PC-9 (cell line): ENCODE results near the gene PNCK. TPM values are rescaled to one million over a fixed set of nuclear protein-coding genes. Genes with fewer than 3 reads are reported as not detected.
"Not testable (repeated sequence)": the region's sequence is repeated elsewhere in the genome, so short reads cannot be mapped to it uniquely, and the experiment has no call there.

ENCODE experiments used
- BruUV-seq: library from RNA; stranded (reverse); fragments of 400-500 nt; replicated peaks from 2 replicates; lab custom pipeline; 2021; lab: Mats Ljungman, UMichigan
- CTCF ChIA-PET: fragments of 300-600 bp; sonication (Branson Sonifier 250); formaldehyde crosslinking; loops from one replicate; lab custom pipeline; 2022; ENCODE audit warnings: antibody characterized with exemption; lab: Charles Lee
- POLR2A ChIA-PET: fragments of 300-600 bp; sonication (Branson Sonifier 250); formaldehyde crosslinking; loops from one replicate; lab custom pipeline; 2022; ENCODE audit warnings: antibody characterized with exemption; ENCODE audit not compliant: unreplicated experiment; lab: Charles Lee
- DNase-seq, 2 experiments: peaks; one replicate each; pipeline versions ENCODE4 v3.0.0 to v3.0.0-alpha.2; 2015 to 2022; ENCODE audit warnings: mixed read lengths in 1 of 2
- H2AFZ ChIP-seq: fragments of 200-600 bp; sonication (generic); 2 replicates; pipeline ENCODE4 v1.8.1; 2017; ENCODE audit warnings: antibody characterized with exemption
- H3F3A ChIP-seq: fragments of 200-600 bp; sonication (generic); 2 replicates; pipeline ENCODE4 v1.8.1; 2017; ENCODE audit warnings: antibody characterized with exemption, mild to moderate bottlenecking, low read depth; ENCODE audit not compliant: insufficient read depth
- H3K27ac ChIP-seq: fragments of 200-600 bp; sonication (generic); 2 replicates; pipeline ENCODE4 v1.6.1; 2016; ENCODE audit warnings: mixed run types
- H3K27me3 ChIP-seq: fragments of 200-600 bp; sonication (generic); 2 replicates; pipeline ENCODE4 v1.6.1; 2016; ENCODE audit warnings: low read depth, mixed run types; ENCODE audit not compliant: insufficient read depth
- H3K36me3 ChIP-seq: fragments of 200-600 bp; sonication (generic); 2 replicates; pipeline ENCODE4 v1.6.1; 2016; ENCODE audit warnings: low read depth, mixed run types
- H3K4me1 ChIP-seq: fragments of 200-600 bp; sonication (generic); replicated peaks from 2 replicates; pipeline ENCODE4 v1.6.1; 2016; ENCODE audit warnings: mixed run types; ENCODE audit not compliant: insufficient read depth
- H3K4me2 ChIP-seq: fragments of 200-600 bp; sonication (generic); 2 replicates; pipeline ENCODE4 v1.6.1; 2017; ENCODE audit warnings: mixed run types
- H3K4me3 ChIP-seq: fragments of 200-600 bp; sonication (generic); 2 replicates; pipeline ENCODE4 v1.6.1; 2016; ENCODE audit warnings: mixed run types
- H3K79me2 ChIP-seq: fragments of 200-600 bp; sonication (generic); 2 replicates; pipeline ENCODE4 v1.6.1; 2017; ENCODE audit warnings: low read depth, mixed run types
- H3K9me2 ChIP-seq: fragments of 200-600 bp; sonication (generic); 2 replicates; pipeline ENCODE4 v1.8.1; 2017; ENCODE audit warnings: mild to moderate bottlenecking; ENCODE audit not compliant: insufficient read depth
- H3K9me3 ChIP-seq: fragments of 200-600 bp; sonication (generic); 2 replicates; pipeline ENCODE4 v1.8.1; 2016; ENCODE audit warnings: low read depth; ENCODE audit not compliant: insufficient read depth
- H4K20me1 ChIP-seq: fragments of 200-600 bp; sonication (generic); 2 replicates; pipeline ENCODE4 v1.8.1; 2017; ENCODE audit not compliant: insufficient read depth
- EZH2 ChIP-seq: fragments of 200-600 bp; sonication (generic); IDR thresholded peaks from 2 replicates; pipeline ENCODE4 v1.8.0; 2017; ENCODE audit warnings: antibody characterized with exemption, low read depth
- intact Hi-C: fragments of 100-400 bp; cut with micrococcal nuclease; formaldehyde crosslinking; loops from one replicate; pipeline ENCODE4 v1.10.0; 2022; ENCODE audit not compliant: unreplicated experiment
- total RNA-seq: library from RNA; stranded (reverse); gene quantifications from 2 replicates; pipeline ENCODE4 v1.2.3, GENCODE V29; 2021
- TF ChIP-seq, protein P1 (sequence below): fragments of 200-600 bp; sonication (generic); conservative IDR thresholded peaks from 2 replicates; pipeline ENCODE4 v1.6.1; 2017; ENCODE audit warnings: mixed run types, antibody characterized with exemption, mild to moderate bottlenecking, moderate library complexity

Gene PNCK
- total RNA-seq, 1 experiment from 2014 or later: 1.0 TPM

DNA sequence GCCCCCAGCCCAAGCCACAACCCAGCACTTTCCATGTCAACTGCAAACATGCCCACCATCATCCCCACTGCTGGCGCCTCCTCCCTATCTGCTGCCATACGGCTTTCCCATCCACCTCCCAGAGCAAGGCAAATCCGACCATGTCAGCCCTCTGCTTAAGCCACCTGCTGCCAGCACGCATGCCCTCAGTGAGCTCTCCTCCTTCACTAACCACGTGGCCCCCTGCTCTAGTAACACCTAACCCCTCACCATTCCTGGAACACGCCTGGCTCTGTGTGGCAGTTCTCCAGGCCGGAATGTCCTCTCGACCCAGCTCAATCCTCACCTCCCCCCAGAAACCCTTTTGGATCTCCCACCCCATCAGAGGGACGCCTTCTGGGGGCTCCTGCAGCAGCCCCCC is 33.2 kb upstream of the PNCK start:
- Histone ChIP-seq H3K79me2 (0 out of 2 replicates have a peak, but pooled peaks cover 7% of the 10 kb centered on the region), H3K4me1 (peaks cover 17% of the 10 kb centered on the region), H2AFZ (no peak overlapping the region), H3K36me3 (no peaks in the 10 kb centered on the region; the same call in 1 of the 2 replicates), H3K27me3 (no peaks in the 10 kb centered on the region), H3K9me2 (no peaks in the 10 kb centered on the region), H4K20me1 (peaks cover 13% of the 10 kb centered on the region), H3F3A (peaks cover 10% of the 10 kb centered on the region; the same call in 1 of the 2 replicates), H3K4me3 (no peak overlapping the region), H3K27ac (no peak overlapping the region), H3K9me3 (no peaks in the 10 kb centered on the region), H3K4me2 (no peak overlapping the region)
- intact Hi-C loops: loop anchor here (5.0 to 10.0 kb wide), 3 partner anchors 99 to 246 kb away; partner anchors contain the start of gene L1CAM
- TF ChIP-seq EZH2: no peak
- BruUV-seq: no TSS peak
- DNase-seq: no peak
- CTCF ChIA-PET: interaction anchor here (0.6 kb wide), 1 partner anchor 26 kb away, joined by 3 read pairs; no protein-coding TSS in a partner anchor
- POLR2A ChIA-PET: no interaction called here

DNA sequence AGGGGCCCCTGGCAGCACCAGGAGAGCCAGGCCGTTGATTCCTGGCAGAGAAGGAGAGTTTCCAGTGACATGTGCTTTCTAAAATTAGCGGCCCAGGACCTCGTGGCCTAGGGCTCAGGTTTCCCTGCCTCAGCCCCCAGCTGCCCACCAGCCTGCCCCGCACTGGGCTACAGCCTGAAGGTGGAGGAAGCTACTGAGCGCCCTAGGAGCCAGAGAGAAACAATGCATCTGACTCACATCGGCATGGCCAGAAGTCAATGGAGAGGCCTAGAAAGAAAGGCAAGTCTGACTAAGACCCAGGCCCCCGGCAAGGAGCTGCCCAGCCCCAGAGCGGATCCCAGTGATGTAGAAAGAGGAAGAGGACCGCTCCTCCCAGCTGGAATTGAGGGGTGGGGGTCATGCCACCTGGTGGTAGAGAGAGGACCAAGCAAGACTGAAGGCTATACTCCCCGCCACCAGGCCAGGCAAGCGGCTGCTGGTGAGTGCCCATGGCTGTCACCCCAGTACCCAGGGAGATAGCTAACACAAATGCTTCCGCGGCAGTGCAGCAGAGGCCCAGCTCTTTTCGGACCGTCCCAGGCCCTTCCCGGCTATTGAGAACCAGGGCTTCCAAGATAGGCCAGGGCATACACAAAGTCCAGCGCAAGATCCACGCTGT is 31.9 kb upstream of the PNCK start:
- Histone ChIP-seq H3K4me1 (peaks cover 17% of the 10 kb centered on the region), H4K20me1 (peaks cover 13% of the 10 kb centered on the region), H3F3A (peaks cover 10% of the 10 kb centered on the region; the same call in 1 of the 2 replicates)
- POLR2A ChIA-PET, H3K27me3 ChIP-seq, H3K4me3 ChIP-seq, H3K9me2 ChIP-seq, H3K36me3 ChIP-seq, H3K9me3 ChIP-seq, H3K79me2 ChIP-seq, H3K27ac ChIP-seq, DNase-seq, H3K4me2 ChIP-seq, H2AFZ ChIP-seq, BruUV-seq, CTCF ChIA-PET: not testable (repeated sequence)
- intact Hi-C loops: loop anchor here (5.0 to 10.0 kb wide), 3 partner anchors 98 to 247 kb away; partner anchors contain the start of gene L1CAM

DNA sequence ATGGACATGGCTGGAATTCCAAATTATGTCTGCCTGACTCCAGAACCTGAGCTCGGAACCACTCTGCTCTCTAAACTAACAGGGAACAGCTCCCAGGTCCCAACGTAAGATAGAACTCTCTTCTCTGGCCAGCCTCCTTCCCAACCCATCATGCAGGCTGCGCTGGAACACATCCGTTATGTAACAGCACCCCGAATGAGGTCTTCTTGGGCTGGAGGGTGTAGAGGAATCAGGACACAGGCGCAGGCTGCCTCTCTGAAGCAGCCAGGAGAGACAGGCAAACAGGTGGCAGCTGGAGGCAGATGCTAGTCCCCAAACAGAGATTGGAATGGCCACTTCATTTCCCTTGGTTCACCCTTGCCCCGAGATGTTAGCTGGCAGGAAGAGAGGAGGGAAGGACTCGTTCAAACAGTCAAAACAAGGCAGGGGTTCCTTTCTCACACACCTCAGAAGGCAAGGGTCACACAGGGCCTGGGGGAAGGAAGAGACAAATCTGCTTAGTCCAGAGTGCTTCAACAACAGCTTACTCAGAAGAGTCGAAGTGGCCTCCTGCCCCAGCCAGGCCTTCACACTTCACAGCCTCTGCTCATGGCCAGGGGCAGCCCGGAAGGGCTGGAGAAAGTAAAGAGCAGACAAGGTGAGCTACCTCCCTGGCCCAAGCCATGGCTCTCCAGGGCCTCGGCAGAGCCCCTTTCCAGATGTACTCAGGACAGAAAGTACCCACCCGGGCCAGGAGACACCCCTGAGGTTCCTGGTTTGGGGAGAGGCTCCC is 31.2 kb upstream of the PNCK start:
- Histone ChIP-seq H3F3A (peaks cover 10% of the 10 kb centered on the region; the same call in 1 of the 2 replicates), H3K4me1 (peaks cover 13% of the 10 kb centered on the region), H4K20me1 (peaks cover 13% of the 10 kb centered on the region)
- POLR2A ChIA-PET: interaction anchor here (0.6 kb wide), 1 partner anchor 838 kb away, joined by 3 read pairs; no protein-coding TSS in a partner anchor
- H3K36me3 ChIP-seq, H3K27me3 ChIP-seq, H3K9me2 ChIP-seq, H3K4me3 ChIP-seq, DNase-seq, H3K4me2 ChIP-seq, H3K79me2 ChIP-seq, H3K27ac ChIP-seq, BruUV-seq, CTCF ChIA-PET, H3K9me3 ChIP-seq, H2AFZ ChIP-seq: not testable (repeated sequence)
- intact Hi-C loops: loop anchor here (5.0 to 10.0 kb wide), 3 partner anchors 98 to 247 kb away; partner anchors contain the start of gene L1CAM

DNA sequence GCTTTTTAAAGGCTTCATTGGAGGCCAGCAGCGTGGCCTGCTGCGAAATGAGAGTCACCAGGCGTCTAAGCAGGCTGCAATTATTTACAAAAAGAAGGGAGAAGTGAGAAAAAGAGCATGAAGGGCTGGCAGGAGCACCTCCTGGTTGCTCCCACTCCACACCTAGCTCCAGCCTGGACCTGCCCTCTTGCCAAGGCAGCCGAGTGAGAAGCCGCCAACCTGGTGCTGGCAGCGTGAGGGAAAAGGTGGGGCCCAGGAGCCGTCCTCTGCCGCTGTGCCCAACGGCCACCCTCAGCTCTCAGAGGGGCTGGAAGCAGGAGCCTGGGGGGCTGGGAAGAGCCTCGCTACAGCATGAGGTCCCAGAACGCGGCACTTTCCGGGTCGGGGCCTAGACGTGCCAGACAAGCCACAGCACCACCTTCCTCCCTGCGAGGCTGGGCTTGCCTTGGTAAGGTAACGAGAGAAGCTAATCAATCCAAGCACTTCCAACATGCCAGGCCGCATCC is 30.5 kb upstream of the PNCK start:
- ChIA-PET POLR2A (interaction anchor here (0.6 kb wide), 1 partner anchor 838 kb away, joined by 3 read pairs; no protein-coding TSS in a partner anchor), CTCF (no interaction called here)
- H3K4me1 ChIP-seq: peaks cover 5% of the 10 kb centered on the region
- intact Hi-C loops: loop anchor here (10.0 kb wide), 1 partner anchor 181 kb away; the partner anchor contains the start of gene L1CAM
- H4K20me1 ChIP-seq: peaks cover 13% of the 10 kb centered on the region
- H3K27me3 ChIP-seq: no peaks in the 10 kb centered on the region
- BruUV-seq: no TSS peak
- H3K36me3 ChIP-seq: no peaks in the 10 kb centered on the region; the same call in 1 of the 2 replicates
- H3K79me2 ChIP-seq: 0 out of 2 replicates have a peak, but pooled peaks cover 7% of the 10 kb centered on the region
- DNase-seq: no peak
- peaks cover 5% of the 10 kb centered on the region; the same call in 1 of the 2 replicates for H3F3A ChIP-seq
- no peak overlapping the region for H3K4me2 ChIP-seq
- H3K4me3 ChIP-seq: no peak overlapping the region
- no peaks in the 10 kb centered on the region for H3K9me2 ChIP-seq
- no peak overlapping the region for H3K27ac ChIP-seq
- no peaks in the 10 kb centered on the region for H3K9me3 ChIP-seq
- no peak for TF ChIP-seq EZH2
- TF ChIP-seq, protein P1, sequence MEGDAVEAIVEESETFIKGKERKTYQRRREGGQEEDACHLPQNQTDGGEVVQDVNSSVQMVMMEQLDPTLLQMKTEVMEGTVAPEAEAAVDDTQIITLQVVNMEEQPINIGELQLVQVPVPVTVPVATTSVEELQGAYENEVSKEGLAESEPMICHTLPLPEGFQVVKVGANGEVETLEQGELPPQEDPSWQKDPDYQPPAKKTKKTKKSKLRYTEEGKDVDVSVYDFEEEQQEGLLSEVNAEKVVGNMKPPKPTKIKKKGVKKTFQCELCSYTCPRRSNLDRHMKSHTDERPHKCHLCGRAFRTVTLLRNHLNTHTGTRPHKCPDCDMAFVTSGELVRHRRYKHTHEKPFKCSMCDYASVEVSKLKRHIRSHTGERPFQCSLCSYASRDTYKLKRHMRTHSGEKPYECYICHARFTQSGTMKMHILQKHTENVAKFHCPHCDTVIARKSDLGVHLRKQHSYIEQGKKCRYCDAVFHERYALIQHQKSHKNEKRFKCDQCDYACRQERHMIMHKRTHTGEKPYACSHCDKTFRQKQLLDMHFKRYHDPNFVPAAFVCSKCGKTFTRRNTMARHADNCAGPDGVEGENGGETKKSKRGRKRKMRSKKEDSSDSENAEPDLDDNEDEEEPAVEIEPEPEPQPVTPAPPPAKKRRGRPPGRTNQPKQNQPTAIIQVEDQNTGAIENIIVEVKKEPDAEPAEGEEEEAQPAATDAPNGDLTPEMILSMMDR: no peak
- H2AFZ ChIP-seq: no peak overlapping the region
